GM12878 (cell line): ENCODE results near the gene MMP24. TPM values are rescaled to one million over a fixed set of nuclear protein-coding genes. Genes with fewer than 3 reads are reported as not detected.

ENCODE experiments used
- ATAC-seq: fragments of 200-7000 bp; cut with Tn5 transposase; 3 replicates; pipeline ENCODE4 v1.9.1; 2020; ENCODE audit warnings: mild to moderate bottlenecking, moderate library complexity
- BruUV-seq: library from RNA; stranded (reverse); fragments of 400-500 nt; replicated peaks from 2 replicates; lab custom pipeline; 2021; lab: Mats Ljungman, UMichigan
- CTCF ChIA-PET: fragments of 300-600 bp; sonication (Branson Sonifier 250); formaldehyde crosslinking; extraction: SDS; loops from one replicate; lab custom pipeline; 2021; ENCODE audit warnings: inconsistent platforms; lab: Yijun Ruan, JAX
- POLR2A ChIA-PET: fragments of 350-600 bp; formaldehyde crosslinking; extraction: SDS; loops from one replicate; lab custom pipeline; 2021; ENCODE audit warnings: inconsistent platforms; lab: Charles Lee
- RAD21 ChIA-PET: fragments of 300-600 bp; sonication (Branson Sonifier 250); formaldehyde crosslinking; loops from one replicate; lab custom pipeline; 2023; ENCODE audit warnings: antibody characterized with exemption; ENCODE audit not compliant: unreplicated experiment; lab: Charles Lee
- SMC1A ChIA-PET: fragments of 300-600 bp; sonication (Branson Sonifier 250); formaldehyde crosslinking; loops from one replicate; lab custom pipeline; 2023; ENCODE audit not compliant: unreplicated experiment, uncharacterized antibody; lab: Charles Lee
- DNase-seq: peaks from one replicate; pipeline ENCODE4 v3.0.0-alpha.2; 2011; ENCODE audit warnings: low read depth, low spot score
- FAIRE-seq: peaks from 3 replicates; lab custom pipeline; 2011; peaks lifted over from hg19 to GRCh38; lab: Jason Lieb, UNC
- H2AFZ ChIP-seq: 2 replicates; pipeline ENCODE4 v1.6.0; 2011; ENCODE audit warnings: low read depth, low read length, control low read depth; ENCODE audit not compliant: control insufficient read depth
- H3K27ac ChIP-seq: 2 replicates; pipeline ENCODE4 v1.5.1; 2011; ENCODE audit warnings: control low read depth; ENCODE audit not compliant: control insufficient read depth, insufficient read depth
- H3K27me3 ChIP-seq, 2 experiments: replicated peaks in 1 of 2; 2 replicates each; pipeline versions ENCODE4 v1.6.0 to v1.6.1; 2011; ENCODE audit warnings: low read length in 1 of 2; ENCODE audit not compliant: control insufficient read depth in 2 of 2, insufficient read depth in 2 of 2
- H3K36me3 ChIP-seq, 2 experiments: 2 replicates each; pipeline ENCODE4 v1.5.1; 2011; ENCODE audit warnings: low read length in 1 of 2; ENCODE audit not compliant: control insufficient read depth in 2 of 2, insufficient read depth in 2 of 2
- H3K4me1 ChIP-seq: 2 replicates; pipeline ENCODE4 v1.6.1; 2011; ENCODE audit warnings: mild to moderate bottlenecking, low read length, moderate library complexity, mixed read lengths; ENCODE audit not compliant: control insufficient read depth, insufficient read depth
- H3K4me2 ChIP-seq: 2 replicates; pipeline ENCODE4 v1.6.0; 2011; ENCODE audit warnings: control low read depth; ENCODE audit not compliant: control insufficient read depth, insufficient read depth
- H3K4me3 ChIP-seq: fragments of 200-600 bp; sonication (generic); 2 replicates; pipeline ENCODE4 v1.5.1; 2016
- H3K79me2 ChIP-seq: 2 replicates; pipeline ENCODE4 v1.6.0; 2011; ENCODE audit warnings: low read length; ENCODE audit not compliant: control insufficient read depth, insufficient read depth
- H3K9ac ChIP-seq: 2 replicates; pipeline ENCODE4 v1.8.0; 2011; ENCODE audit warnings: low read length, control low read depth, mixed read lengths; ENCODE audit not compliant: control insufficient read depth, insufficient read depth
- H3K9me3 ChIP-seq: replicated peaks from 3 replicates; pipeline ENCODE4 v1.5.1; 2011; ENCODE audit warnings: mild to moderate bottlenecking, low read length; ENCODE audit not compliant: control insufficient read depth, insufficient read depth
- H4K20me1 ChIP-seq: 2 replicates; pipeline ENCODE4 v1.6.0; 2011; ENCODE audit not compliant: control insufficient read depth, insufficient read depth
- BCL11A ChIP-seq: IDR thresholded peaks from 2 replicates; pipeline ENCODE4 v1.6.1; 2011; ENCODE audit warnings: low read depth, low read length
- CREM ChIP-seq: IDR thresholded peaks from 2 replicates; pipeline ENCODE4 v1.6.1; 2014; ENCODE audit warnings: antibody characterized with exemption, low read depth
- HDAC2 ChIP-seq: fragments of 200-600 bp; sonication (generic); IDR thresholded peaks from 2 replicates; pipeline ENCODE4 v1.6.1; 2017
- MTA3 ChIP-seq: IDR thresholded peaks from 2 replicates; pipeline ENCODE4 v1.6.1; 2012; ENCODE audit warnings: low read length, inconsistent platforms, borderline replicate concordance
- NFIC ChIP-seq: IDR thresholded peaks from 2 replicates; pipeline ENCODE4 v1.6.1; 2012; ENCODE audit warnings: low read depth, mild to moderate bottlenecking, inconsistent platforms, low read length, moderate library complexity
- NKRF ChIP-seq: fragments of 450-650 bp; conservative IDR thresholded peaks from 2 replicates; pipeline ENCODE4 v1.6.1; 2017; ENCODE audit warnings: mild to moderate bottlenecking, moderate library complexity
- POLR2A ChIP-seq: IDR thresholded peaks from 2 replicates; pipeline ENCODE4 v1.6.1; 2011; ENCODE audit warnings: low read depth, mild to moderate bottlenecking, low read length
- TCF12 ChIP-seq: IDR thresholded peaks from 2 replicates; pipeline ENCODE4 v1.6.1; 2011; ENCODE audit warnings: low read depth, mild to moderate bottlenecking, low read length
- TCF3 ChIP-seq: IDR thresholded peaks from 2 replicates; pipeline ENCODE4 v1.6.1; 2012; ENCODE audit warnings: low read depth, mild to moderate bottlenecking, low read length, borderline replicate concordance; ENCODE audit not compliant: insufficient read depth
- ZNF207 ChIP-seq: fragments of 450-650 bp; IDR thresholded peaks from 2 replicates; pipeline ENCODE4 v1.6.1; 2014; ENCODE audit warnings: antibody characterized with exemption, mild to moderate bottlenecking, borderline replicate concordance
- ZNF592 ChIP-seq: fragments of 450-650 bp; IDR thresholded peaks from 2 replicates; pipeline ENCODE4 v1.6.1; 2017; ENCODE audit warnings: mild to moderate bottlenecking, moderate library complexity
- WGBS: methylation state at CpG from one replicate; pipeline ENCODE4 v1.1.6; 2016; ENCODE audit warnings: low lambda C conversion rate; ENCODE audit not compliant: insufficient replicate concordance, insufficient coverage; ENCODE audit errors: missing lambda C conversion rate; 5-methylcytosine and 5-hydroxymethylcytosine counted together
- in situ Hi-C: fragments of 300-500 bp; cut with MboI; formaldehyde crosslinking; loops from 9 replicates; pipeline ENCODE4 v1.14.3; 2018; ENCODE audit warnings: mixed read lengths
- intact Hi-C: fragments of 100-400 bp; cut with micrococcal nuclease; formaldehyde crosslinking; loops from one replicate; pipeline ENCODE4 v1.14.2; 2022; ENCODE audit not compliant: unreplicated experiment
- polyA plus RNA-seq, 11 experiments: library from polyadenylated mRNA; depleted of rRNA in 4 of 11; unstranded in 6 of 11; stranded (reverse) in 5 of 11; fragments of >200 nt; fragmentation: Nextera tagmentation in 4 of 11; fragmentation: Illumina TruSeq in 1 of 11; extraction: Ambion mirVana in 4 of 11; extraction: Trizol in 1 of 11; gene quantifications; 1 replicate in 1 of 11; 2 replicates in 10 of 11; pipeline versions ENCODE4 v1.2.1 to v1.2.3, GENCODE V29; 2011 to 2016; ENCODE audit warnings: inconsistent platforms in 2 of 11, missing spikeins in 2 of 11, low read depth in 1 of 11
- total RNA-seq, 4 experiments: library from RNA; depleted of rRNA in 3 of 4; stranded (reverse); fragments of >200 nt in 3 of 4; fragmentation: Illumina TruSeq in 1 of 4; extraction: Trizol in 1 of 4; gene quantifications; 2 replicates each; pipeline versions ENCODE4 v1.2.1 to v1.2.3, GENCODE V29; 2013 to 2021

MMP24 gene
- total and polyA plus RNA-seq, 10 of the 15 experiments (the other 5 are each of a cell fraction or from before 2014, with no cell fraction given), result 0.01 to 0.11 (median 0.04) TPM; not detected in 5

GRCh38 chr20:35267092-35267491, 40.6 kb downstream of the MMP24 start:
- H3K4me1 ChIP-seq, result no peaks in the 10 kb centered on the region
- H3K9me3 ChIP-seq, result no peaks in the 10 kb centered on the region
- no peak overlapping the region for H2AFZ ChIP-seq
- H3K27ac ChIP-seq, result no peak overlapping the region
- ATAC-seq (no peak), FAIRE-seq (no peak), DNase-seq (no peak)
- TF ChIP-seq NKRF (no peak), TCF3 (no peak), POLR2A (no peak), ZNF592 (no peak), MTA3 (no peak), NFIC (no peak), TCF12 (no peak), ZNF207 (no peak), HDAC2 (no peak), CREM (no peak), BCL11A (no peak)
- in situ Hi-C loops (loop anchor here (5.0 to 25.0 kb wide), 2 partner anchors 120 to 430 kb away; partner anchors contain the start of genes EDEM2 and NCOA6), intact Hi-C loops (loop anchor here (5.0 kb wide), 1 partner anchor 170 kb away; no protein-coding TSS in a partner anchor)
- H3K4me2 ChIP-seq, result no peak overlapping the region
- ChIA-PET SMC1A (interaction anchor here (0.8 kb wide), 1 partner anchor 431 kb away, joined by 3 read pairs; no protein-coding TSS in a partner anchor), CTCF (interaction anchor here (9.6 kb wide), 1 partner anchor 122 kb away, joined by 98 read pairs; the partner anchor contains the start of gene EDEM2), RAD21 (no interaction called here), POLR2A (no interaction called here)
- no peaks in the 10 kb centered on the region for H3K36me3 ChIP-seq
- BruUV-seq, result no TSS peak
- no peaks in the 10 kb centered on the region for H3K79me2 ChIP-seq
- H4K20me1 ChIP-seq, result no peaks in the 10 kb centered on the region
- no peaks in the 10 kb centered on the region for H3K27me3 ChIP-seq
- H3K4me3 ChIP-seq, result no peak overlapping the region
- WGBS, result 92% methylated on average over 16 of the region's 16 CpGs
- no peak overlapping the region for H3K9ac ChIP-seq
